ENCODE measurements around the gene CHSY3.

The CHSY3 gene

GRCh38 chr5:129904102-129904666, at the start of gene CHSY3:
CHSY3 (plus strand) TSS chr5:129904465.
- DNase-seq (ENCODE audit: low read depth), result no peak

- DNase-seq (ENCODE audit: low read depth), result no peak
These were observed 47.9 kb upstream of the CHSY3 start for GRCh38 chr5:129856325-129856724.

- no peak for DNase-seq (ENCODE audit: low read depth)
These were observed 47.1 kb upstream of the CHSY3 start for GRCh38 chr5:129857116-129857515.

GRCh38 chr5:129858131-129858675, 46.1 kb upstream of the CHSY3 start:
- DNase-seq (ENCODE audit: low read depth), result no peak

GRCh38 chr5:129884322-129884721, 19.9 kb upstream of the CHSY3 start:
- DNase-seq (ENCODE audit: low read depth), result no peak

- no peak for DNase-seq (ENCODE audit: low read depth)
These were observed 4.8 kb upstream of the CHSY3 start for GRCh38 chr5:129899454-129899853.

- no peak for DNase-seq (ENCODE audit: low read depth)
These were observed 1.4 kb upstream of the CHSY3 start for GRCh38 chr5:129902816-129903215.

- no peak for DNase-seq (ENCODE audit: low read depth)
These were observed 681 bp upstream of the CHSY3 start for GRCh38 chr5:129903466-129904101.

GRCh38 chr5:129904667-129905472, 605 bp downstream of the CHSY3 start:
- DNase-seq (ENCODE audit: low read depth), result no peak

- DNase-seq (ENCODE audit: low read depth), result no peak
These were observed 1.4 kb downstream of the CHSY3 start for GRCh38 chr5:129905473-129906176.

- no peak for DNase-seq (ENCODE audit: low read depth)
These were observed 2.1 kb downstream of the CHSY3 start for GRCh38 chr5:129906177-129906887.

- DNase-seq (ENCODE audit: low read depth), result no peak
These were observed 5.0 kb downstream of the CHSY3 start for GRCh38 chr5:129909225-129909624.

GRCh38 chr5:129912601-129913255, 8.5 kb downstream of the CHSY3 start:
- no peak for DNase-seq (ENCODE audit: low read depth)

- DNase-seq (ENCODE audit: low read depth), result no peak
These were observed 11.2 kb downstream of the CHSY3 start for GRCh38 chr5:129915415-129915814.

- DNase-seq (ENCODE audit: low read depth), result no peak
These were observed 13.0 kb downstream of the CHSY3 start for GRCh38 chr5:129917224-129917623.

GRCh38 chr5:129921204-129921603, 16.9 kb downstream of the CHSY3 start:
- no peak for DNase-seq (ENCODE audit: low read depth)

- no peak for DNase-seq (ENCODE audit: low read depth)
These were observed 26.0 kb downstream of the CHSY3 start for GRCh38 chr5:129930221-129930620.

- DNase-seq (ENCODE audit: low read depth), result no peak
These were observed 31.4 kb downstream of the CHSY3 start for GRCh38 chr5:129935626-129936025.

GRCh38 chr5:129938077-129938476, 33.8 kb downstream of the CHSY3 start:
- no peak for DNase-seq (ENCODE audit: low read depth)

- no peak for DNase-seq (ENCODE audit: low read depth)
These were observed 39.7 kb downstream of the CHSY3 start for GRCh38 chr5:129943936-129944335.

- no peak for DNase-seq (ENCODE audit: low read depth)
These were observed 40.8 kb downstream of the CHSY3 start for GRCh38 chr5:129945028-129945427.
